Neural cell (in vitro differentiated cells): ENCODE data around the gene HK2. TPM values are rescaled to one million over a fixed set of nuclear protein-coding genes. Genes with fewer than 3 reads are reported as not detected.

Source experiments
- H2AFZ ChIP-seq: fragments of 200-600, 300-800 bp; sonication (generic), shearing (Covaris generic); 2 replicates; pipeline ENCODE4 v1.6.0; 2014; ENCODE audit warnings: low read depth, mild to moderate bottlenecking, antibody characterized with exemption, low read length, moderate library complexity
- H3F3A ChIP-seq: fragments of 200-600 bp; shearing (Covaris generic); 2 replicates; pipeline ENCODE4 v1.6.1; 2016; ENCODE audit warnings: mild to moderate bottlenecking, moderate library complexity, mixed read lengths, antibody characterized with exemption, low read length; ENCODE audit not compliant: insufficient read depth, poor library complexity, severe bottlenecking
- H3K27ac ChIP-seq: fragments of 200-600, 300-800 bp; sonication (generic), shearing (Covaris generic); 2 replicates; pipeline ENCODE4 v1.5.1; 2014; ENCODE audit warnings: mild to moderate bottlenecking, low read length, moderate library complexity
- H3K27me3 ChIP-seq: fragments of 300-800, 200-600 bp; sonication (generic), shearing (Covaris generic); 2 replicates; pipeline ENCODE4 v1.6.0; 2014; ENCODE audit warnings: mild to moderate bottlenecking, low read depth, low read length, moderate library complexity; ENCODE audit not compliant: insufficient read depth
- H3K36me3 ChIP-seq: fragments of 300-800, 200-600 bp; sonication (generic), shearing (Covaris generic); 2 replicates; pipeline ENCODE4 v1.5.1; 2014; ENCODE audit warnings: mild to moderate bottlenecking, antibody characterized with exemption, low read length, moderate library complexity; ENCODE audit not compliant: insufficient read depth
- H3K4me2 ChIP-seq: fragments of 300-800, 200-600 bp; sonication (generic), shearing (Covaris generic); 2 replicates; pipeline ENCODE4 v1.6.0; 2014; ENCODE audit warnings: mild to moderate bottlenecking, low read length
- H3K4me3 ChIP-seq: fragments of 300-800, 200-600 bp; sonication (generic), shearing (Covaris generic); 2 replicates; pipeline ENCODE4 v1.5.1; 2014; ENCODE audit warnings: mild to moderate bottlenecking, low read length, moderate library complexity
- H3K79me2 ChIP-seq: fragments of 200-600 bp; shearing (Covaris generic); replicated peaks from 2 replicates; pipeline ENCODE4 v1.6.0; 2014; ENCODE audit warnings: mild to moderate bottlenecking, low read length, moderate library complexity; ENCODE audit not compliant: insufficient read depth
- H3K9ac ChIP-seq: fragments of 300-800, 200-600 bp; sonication (generic), shearing (Covaris generic); 2 replicates; pipeline ENCODE4 v1.6.1; 2016; ENCODE audit warnings: mild to moderate bottlenecking, low read length, mixed read lengths
- H3K9me2 ChIP-seq: fragments of 200-600 bp; shearing (Covaris generic); 2 replicates; pipeline ENCODE4 v1.6.1; 2016; ENCODE audit warnings: mild to moderate bottlenecking, low read length, mixed read lengths; ENCODE audit not compliant: insufficient read depth
- H3K9me3 ChIP-seq: fragments of 200-600, 300-800 bp; sonication (generic), shearing (Covaris generic); 2 replicates; pipeline ENCODE4 v1.6.1; 2016; ENCODE audit warnings: mild to moderate bottlenecking, mixed run types, low read length, moderate library complexity, mixed read lengths
- H4K20me1 ChIP-seq: fragments of 200-600 bp; shearing (Covaris generic); 2 replicates; pipeline ENCODE4 v1.6.1; 2016; ENCODE audit warnings: mild to moderate bottlenecking, mixed run types; ENCODE audit not compliant: insufficient read depth
- EP300 ChIP-seq: fragments of 450-650 bp; conservative IDR thresholded peaks from 2 replicates; pipeline ENCODE4 v1.6.1; 2014; ENCODE audit warnings: antibody characterized with exemption, mild to moderate bottlenecking, moderate library complexity; ENCODE audit not compliant: poor library complexity, severe bottlenecking
- EZH2 ChIP-seq: fragments of 200-600, 300-800 bp; shearing (Covaris generic), sonication (generic); IDR thresholded peaks from 2 replicates; pipeline ENCODE4 v1.6.1; 2014; ENCODE audit warnings: antibody characterized with exemption, low read length, borderline replicate concordance, mild to moderate bottlenecking; ENCODE audit not compliant: insufficient read depth, poor library complexity, severe bottlenecking
- MXI1 ChIP-seq: fragments of 450-650 bp; conservative IDR thresholded peaks from 2 replicates; pipeline ENCODE4 v1.6.1; 2014; ENCODE audit warnings: antibody characterized with exemption, mild to moderate bottlenecking; ENCODE audit not compliant: poor library complexity, severe bottlenecking
- POLR2AphosphoS5 ChIP-seq: IDR thresholded peaks from 2 replicates; pipeline ENCODE4 v1.6.1; 2012
- RAD21 ChIP-seq: fragments of 450-650 bp; conservative IDR thresholded peaks from 2 replicates; pipeline ENCODE4 v1.6.1; 2014; ENCODE audit warnings: antibody characterized with exemption, mild to moderate bottlenecking, moderate library complexity
- SMC3 ChIP-seq: fragments of 450-650 bp; conservative IDR thresholded peaks from 2 replicates; pipeline ENCODE4 v1.6.1; 2014; ENCODE audit warnings: antibody characterized with exemption, mild to moderate bottlenecking, moderate library complexity; ENCODE audit not compliant: poor library complexity
- TAF1 ChIP-seq: IDR thresholded peaks from 2 replicates; pipeline ENCODE4 v1.6.1; 2012; ENCODE audit warnings: low read depth
- polyA plus RNA-seq: library from polyadenylated mRNA; depleted of rRNA; stranded (reverse); fragments of >200 nt; gene quantifications from 2 replicates; pipeline ENCODE4 v1.2.3, GENCODE V29; 2014
- TF ChIP-seq, protein P1 (sequence below): fragments of 450-650 bp; IDR thresholded peaks from 2 replicates; pipeline ENCODE4 v1.5.1; 2014; ENCODE audit warnings: antibody characterized with exemption, mild to moderate bottlenecking, moderate library complexity; ENCODE audit not compliant: poor library complexity, severe bottlenecking
- TF ChIP-seq, protein P2 (sequence below): IDR thresholded peaks from 2 replicates; pipeline ENCODE4 v1.6.1; 2012; ENCODE audit warnings: borderline replicate concordance

The HK2 gene
- polyA plus RNA-seq, 1 donor from 2014 or later, result 0.47 TPM

DNA sequence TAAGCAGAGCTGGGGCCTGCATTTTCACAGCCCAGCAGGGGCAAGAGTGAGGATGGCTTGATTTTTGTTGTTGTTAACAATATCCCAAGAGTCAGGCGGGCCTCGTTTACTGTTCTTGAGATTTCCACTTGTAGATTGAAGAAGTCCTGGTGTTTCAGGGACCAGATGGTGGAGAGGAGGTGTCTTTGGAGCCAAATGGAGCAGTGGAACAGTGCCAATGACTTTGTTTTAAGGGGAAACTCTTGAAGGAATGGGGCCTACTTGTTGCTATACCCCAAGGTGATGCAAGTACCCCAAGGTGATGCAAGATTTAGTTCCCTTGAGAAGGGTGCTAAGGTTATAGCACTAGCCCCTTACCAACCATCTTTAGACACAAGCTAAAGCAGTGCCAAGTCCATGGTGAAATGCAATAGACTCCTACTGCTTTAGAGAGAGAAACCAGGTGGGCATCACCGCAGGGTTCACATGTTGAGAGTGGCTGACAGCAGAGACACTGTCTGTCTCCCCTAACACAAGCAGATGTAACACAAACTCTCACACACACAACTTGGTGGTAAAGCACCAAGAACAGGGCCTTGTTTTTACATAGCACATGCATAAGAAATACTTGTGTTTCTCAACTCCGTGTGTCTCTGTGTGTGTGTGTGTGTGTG is 44.0 kb downstream of the HK2 start:
- TF ChIP-seq POLR2AphosphoS5 (no peak), SMC3 (no peak), EZH2 (no peak)
- TF ChIP-seq, protein P1, sequence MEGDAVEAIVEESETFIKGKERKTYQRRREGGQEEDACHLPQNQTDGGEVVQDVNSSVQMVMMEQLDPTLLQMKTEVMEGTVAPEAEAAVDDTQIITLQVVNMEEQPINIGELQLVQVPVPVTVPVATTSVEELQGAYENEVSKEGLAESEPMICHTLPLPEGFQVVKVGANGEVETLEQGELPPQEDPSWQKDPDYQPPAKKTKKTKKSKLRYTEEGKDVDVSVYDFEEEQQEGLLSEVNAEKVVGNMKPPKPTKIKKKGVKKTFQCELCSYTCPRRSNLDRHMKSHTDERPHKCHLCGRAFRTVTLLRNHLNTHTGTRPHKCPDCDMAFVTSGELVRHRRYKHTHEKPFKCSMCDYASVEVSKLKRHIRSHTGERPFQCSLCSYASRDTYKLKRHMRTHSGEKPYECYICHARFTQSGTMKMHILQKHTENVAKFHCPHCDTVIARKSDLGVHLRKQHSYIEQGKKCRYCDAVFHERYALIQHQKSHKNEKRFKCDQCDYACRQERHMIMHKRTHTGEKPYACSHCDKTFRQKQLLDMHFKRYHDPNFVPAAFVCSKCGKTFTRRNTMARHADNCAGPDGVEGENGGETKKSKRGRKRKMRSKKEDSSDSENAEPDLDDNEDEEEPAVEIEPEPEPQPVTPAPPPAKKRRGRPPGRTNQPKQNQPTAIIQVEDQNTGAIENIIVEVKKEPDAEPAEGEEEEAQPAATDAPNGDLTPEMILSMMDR, result no peak
- Histone ChIP-seq H3F3A (no peaks in the 10 kb centered on the region), H3K36me3 (no peaks in the 10 kb centered on the region)

DNA sequence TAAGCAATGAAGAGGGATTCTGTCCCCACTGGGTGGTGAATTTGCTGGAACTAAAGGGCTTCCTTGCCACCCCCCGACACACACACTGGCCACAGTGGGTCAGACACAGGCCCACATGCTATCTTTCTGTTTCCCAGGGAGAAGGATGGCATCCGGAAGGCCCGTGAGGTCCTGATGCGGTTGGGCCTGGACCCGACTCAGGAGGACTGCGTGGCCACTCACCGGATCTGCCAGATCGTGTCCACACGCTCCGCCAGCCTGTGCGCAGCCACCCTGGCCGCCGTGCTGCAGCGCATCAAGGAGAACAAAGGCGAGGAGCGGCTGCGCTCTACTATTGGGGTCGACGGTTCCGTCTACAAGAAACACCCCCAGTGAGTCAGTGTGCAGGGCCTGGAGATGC is 44.6 kb downstream of the HK2 start:
- Histone ChIP-seq H2AFZ (no peak overlapping the region), H4K20me1 (no peaks in the 10 kb centered on the region), H3K27me3 (no peaks in the 10 kb centered on the region), H3K4me2 (no peak overlapping the region), H3K36me3 (no peaks in the 10 kb centered on the region), H3K9me3 (no peaks in the 10 kb centered on the region), H3F3A (no peaks in the 10 kb centered on the region), H3K4me3 (no peak overlapping the region), H3K79me2 (no peaks in the 10 kb centered on the region), H3K9ac (no peak overlapping the region), H3K27ac (no peak overlapping the region), H3K9me2 (no peaks in the 10 kb centered on the region)
- no peak for TF ChIP-seq TAF1
- TF ChIP-seq, protein P1, result no peak
- TF ChIP-seq RAD21, result no peak
- TF ChIP-seq EP300, result no peak
- TF ChIP-seq MXI1, result no peak
- no peak for TF ChIP-seq EZH2
- no peak for TF ChIP-seq POLR2AphosphoS5
- TF ChIP-seq, protein P2, sequence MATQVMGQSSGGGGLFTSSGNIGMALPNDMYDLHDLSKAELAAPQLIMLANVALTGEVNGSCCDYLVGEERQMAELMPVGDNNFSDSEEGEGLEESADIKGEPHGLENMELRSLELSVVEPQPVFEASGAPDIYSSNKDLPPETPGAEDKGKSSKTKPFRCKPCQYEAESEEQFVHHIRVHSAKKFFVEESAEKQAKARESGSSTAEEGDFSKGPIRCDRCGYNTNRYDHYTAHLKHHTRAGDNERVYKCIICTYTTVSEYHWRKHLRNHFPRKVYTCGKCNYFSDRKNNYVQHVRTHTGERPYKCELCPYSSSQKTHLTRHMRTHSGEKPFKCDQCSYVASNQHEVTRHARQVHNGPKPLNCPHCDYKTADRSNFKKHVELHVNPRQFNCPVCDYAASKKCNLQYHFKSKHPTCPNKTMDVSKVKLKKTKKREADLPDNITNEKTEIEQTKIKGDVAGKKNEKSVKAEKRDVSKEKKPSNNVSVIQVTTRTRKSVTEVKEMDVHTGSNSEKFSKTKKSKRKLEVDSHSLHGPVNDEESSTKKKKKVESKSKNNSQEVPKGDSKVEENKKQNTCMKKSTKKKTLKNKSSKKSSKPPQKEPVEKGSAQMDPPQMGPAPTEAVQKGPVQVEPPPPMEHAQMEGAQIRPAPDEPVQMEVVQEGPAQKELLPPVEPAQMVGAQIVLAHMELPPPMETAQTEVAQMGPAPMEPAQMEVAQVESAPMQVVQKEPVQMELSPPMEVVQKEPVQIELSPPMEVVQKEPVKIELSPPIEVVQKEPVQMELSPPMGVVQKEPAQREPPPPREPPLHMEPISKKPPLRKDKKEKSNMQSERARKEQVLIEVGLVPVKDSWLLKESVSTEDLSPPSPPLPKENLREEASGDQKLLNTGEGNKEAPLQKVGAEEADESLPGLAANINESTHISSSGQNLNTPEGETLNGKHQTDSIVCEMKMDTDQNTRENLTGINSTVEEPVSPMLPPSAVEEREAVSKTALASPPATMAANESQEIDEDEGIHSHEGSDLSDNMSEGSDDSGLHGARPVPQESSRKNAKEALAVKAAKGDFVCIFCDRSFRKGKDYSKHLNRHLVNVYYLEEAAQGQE, result no peak
- no peak for TF ChIP-seq SMC3

More for the DNA sequence above, 44.0 kb downstream of the HK2 start:
- no peaks in the 10 kb centered on the region for H3K9me3 ChIP-seq
- no peaks in the 10 kb centered on the region for H3K9me2 ChIP-seq
- H4K20me1 ChIP-seq, result no peaks in the 10 kb centered on the region
- no peaks in the 10 kb centered on the region for H3K79me2 ChIP-seq
- no peak overlapping the region for H2AFZ ChIP-seq
- no peak overlapping the region for H3K27ac ChIP-seq
- no peak overlapping the region for H3K4me3 ChIP-seq
- H3K27me3 ChIP-seq, result no peaks in the 10 kb centered on the region
- H3K4me2 ChIP-seq, result no peak overlapping the region
- H3K9ac ChIP-seq, result no peak overlapping the region
